Neural progenitor cell (in vitro differentiated cells): ENCODE measurements around the gene QKI. TPM values are rescaled to one million over a fixed set of nuclear protein-coding genes. Genes with fewer than 3 reads are reported as not detected.

Experiments
- DNase-seq: peaks from one replicate; pipeline ENCODE4 v3.0.0-alpha.2; 2016; ENCODE audit warnings: low spot score
- H2AFZ ChIP-seq: fragments of 200-600 bp; sonication (generic); replicated peaks from 2 replicates; pipeline ENCODE4 v1.6.1; 2016; ENCODE audit warnings: antibody characterized with exemption
- H3F3A ChIP-seq: fragments of 200-600 bp; sonication (generic); 2 replicates; pipeline ENCODE4 v1.6.1; 2016; ENCODE audit warnings: antibody characterized with exemption, low read depth
- H3K27ac ChIP-seq: fragments of 200-600 bp; sonication (generic); 2 replicates; pipeline ENCODE4 v1.5.1; 2016; ENCODE audit warnings: mild to moderate bottlenecking
- H3K27me3 ChIP-seq: fragments of 200-600 bp; sonication (generic); 2 replicates; pipeline ENCODE4 v1.6.1; 2016; ENCODE audit warnings: mild to moderate bottlenecking, moderate library complexity
- H3K36me3 ChIP-seq: fragments of 200-600 bp; sonication (generic); 2 replicates; pipeline ENCODE4 v1.5.1; 2016
- H3K4me1 ChIP-seq: fragments of 200-600 bp; sonication (generic); 2 replicates; pipeline ENCODE4 v1.6.1; 2016; ENCODE audit warnings: mixed run types
- H3K4me2 ChIP-seq: fragments of 200-600 bp; sonication (generic); 2 replicates; pipeline ENCODE4 v1.6.1; 2016
- H3K4me3 ChIP-seq: fragments of 200-600 bp; sonication (generic); 2 replicates; pipeline ENCODE4 v1.5.1; 2016
- H3K79me2 ChIP-seq: fragments of 200-600 bp; sonication (generic); 2 replicates; pipeline ENCODE4 v1.6.1; 2016; ENCODE audit warnings: low read depth
- H3K9ac ChIP-seq: fragments of 200-600 bp; sonication (generic); 2 replicates; pipeline ENCODE4 v1.6.1; 2016
- H3K9me3 ChIP-seq: fragments of 200-600 bp; sonication (generic); 2 replicates; pipeline ENCODE4 v1.5.1; 2016; ENCODE audit warnings: low read depth
- H4K20me1 ChIP-seq: fragments of 200-600 bp; sonication (generic); 2 replicates; pipeline ENCODE4 v1.6.1; 2016; ENCODE audit warnings: low read depth
- H3K27ac Mint-ChIP-seq: 3 replicates; pipeline ENCODE4 v1.8.0; 2021; ENCODE audit warnings: mixed read lengths
- H3K27me3 Mint-ChIP-seq: 2 replicates; pipeline ENCODE4 v1.8.0; 2022; ENCODE audit warnings: low read depth, mild to moderate bottlenecking, inconsistent platforms, moderate library complexity, mixed read lengths; ENCODE audit not compliant: insufficient read depth
- H3K36me3 Mint-ChIP-seq: 3 replicates; pipeline ENCODE4 v1.8.0; 2021; ENCODE audit warnings: mixed read lengths
- H3K4me1 Mint-ChIP-seq: 3 replicates; pipeline ENCODE4 v1.8.0; 2021; ENCODE audit warnings: mixed read lengths
- H3K4me3 Mint-ChIP-seq: 3 replicates; pipeline ENCODE4 v1.8.0; 2021; ENCODE audit warnings: mild to moderate bottlenecking, moderate library complexity, mixed read lengths
- H3K9me3 Mint-ChIP-seq: 3 replicates; pipeline ENCODE4 v1.8.0; 2020; ENCODE audit warnings: mixed read lengths
- CTCF ChIP-seq: fragments of 200-600 bp; sonication (generic); IDR thresholded peaks from 2 replicates; pipeline ENCODE4 v1.5.1; 2017; ENCODE audit warnings: antibody characterized with exemption, mild to moderate bottlenecking
- EZH2 ChIP-seq: fragments of 200-600 bp; sonication (generic); IDR thresholded peaks from 2 replicates; pipeline ENCODE4 v1.6.1; 2017; ENCODE audit warnings: antibody characterized with exemption, mild to moderate bottlenecking, moderate library complexity
- EZH2phosphoT487 ChIP-seq: fragments of 200-600 bp; sonication (generic); IDR thresholded peaks from 2 replicates; pipeline ENCODE4 v1.6.1; 2017; ENCODE audit warnings: antibody characterized with exemption
- total RNA-seq: library from RNA; depleted of rRNA; stranded (reverse); fragments of >200 nt; gene quantifications from 2 replicates; pipeline ENCODE4 v1.2.3, GENCODE V29; 2015; ENCODE audit warnings: low replicate concordance

QKI gene
- total RNA-seq, 1 donor from 2014 or later, result 212 TPM

GRCh38 chr6:163414946-163415619 lies 565 bp downstream of the QKI start:
- Histone ChIP-seq H4K20me1 (peaks cover 43% of the 10 kb centered on the region), H3K79me2 (peaks cover 71% of the 10 kb centered on the region), H3K9ac (peak overlapping the region; percentile 72), H3K36me3 (no peaks in the 10 kb centered on the region), H3K4me3 (peak overlapping the region; percentile 92), H3K9me3 (no peaks in the 10 kb centered on the region), H2AFZ (no peak overlapping the region), H3K4me2 (peak overlapping the region; percentile 96), H3K27me3 (no peaks in the 10 kb centered on the region), H3K27ac (peak overlapping the region; percentile 83), H3K4me1 (peaks cover 39% of the 10 kb centered on the region), H3F3A (peaks cover 13% of the 10 kb centered on the region)
- Mint-ChIP-seq H3K9me3 (peaks cover 8% of the 10 kb centered on the region), H3K4me3 (peak overlapping the region; percentile 89), H3K36me3 (peaks cover 11% of the 10 kb centered on the region), H3K27me3 (peaks cover 5% of the 10 kb centered on the region), H3K27ac (no peak overlapping the region), H3K4me1 (peaks cover 26% of the 10 kb centered on the region)
- no peak for DNase-seq
- no peak for TF ChIP-seq CTCF
- TF ChIP-seq EZH2, result no peak
- TF ChIP-seq EZH2phosphoT487, result no peak

GRCh38 chr6:163415620-163416556 lies 1.4 kb downstream of the QKI start:
- peak; percentile 52 for DNase-seq

More at GRCh38 chr6:163415620-163416556, 1.4 kb downstream of the QKI start:
- peaks cover 5% of the 10 kb centered on the region for H3K27me3 Mint-ChIP-seq
- Histone ChIP-seq H3K4me3 (peak overlapping the region; percentile 92), H4K20me1 (peaks cover 51% of the 10 kb centered on the region), H3K4me2 (peak overlapping the region; percentile 96), H3K4me1 (peaks cover 44% of the 10 kb centered on the region), H3K9me3 (no peaks in the 10 kb centered on the region), H3K79me2 (peaks cover 79% of the 10 kb centered on the region), H3K27me3 (no peaks in the 10 kb centered on the region), H3K36me3 (no peaks in the 10 kb centered on the region), H3K9ac (peak overlapping the region; percentile 72), H3F3A (peaks cover 10% of the 10 kb centered on the region), H3K27ac (peak overlapping the region; percentile 83), H2AFZ (no peak overlapping the region)
- H3K4me3 Mint-ChIP-seq, result peak overlapping the region; percentile 95
- no peak for TF ChIP-seq EZH2phosphoT487
- TF ChIP-seq CTCF, result no peak
- no peak for TF ChIP-seq EZH2
- peaks cover 32% of the 10 kb centered on the region for H3K4me1 Mint-ChIP-seq
- H3K27ac Mint-ChIP-seq, result peak overlapping the region; percentile 96
- H3K9me3 Mint-ChIP-seq, result peaks cover 8% of the 10 kb centered on the region
- peaks cover 11% of the 10 kb centered on the region for H3K36me3 Mint-ChIP-seq
